ENCODE data around the gene PPP1R14B. TPM values are rescaled to one million over a fixed set of nuclear protein-coding genes. Genes with fewer than 3 reads are reported as not detected.

The PPP1R14B gene
- polyA plus RNA-seq, 1 experiment: 119 TPM

DNA sequence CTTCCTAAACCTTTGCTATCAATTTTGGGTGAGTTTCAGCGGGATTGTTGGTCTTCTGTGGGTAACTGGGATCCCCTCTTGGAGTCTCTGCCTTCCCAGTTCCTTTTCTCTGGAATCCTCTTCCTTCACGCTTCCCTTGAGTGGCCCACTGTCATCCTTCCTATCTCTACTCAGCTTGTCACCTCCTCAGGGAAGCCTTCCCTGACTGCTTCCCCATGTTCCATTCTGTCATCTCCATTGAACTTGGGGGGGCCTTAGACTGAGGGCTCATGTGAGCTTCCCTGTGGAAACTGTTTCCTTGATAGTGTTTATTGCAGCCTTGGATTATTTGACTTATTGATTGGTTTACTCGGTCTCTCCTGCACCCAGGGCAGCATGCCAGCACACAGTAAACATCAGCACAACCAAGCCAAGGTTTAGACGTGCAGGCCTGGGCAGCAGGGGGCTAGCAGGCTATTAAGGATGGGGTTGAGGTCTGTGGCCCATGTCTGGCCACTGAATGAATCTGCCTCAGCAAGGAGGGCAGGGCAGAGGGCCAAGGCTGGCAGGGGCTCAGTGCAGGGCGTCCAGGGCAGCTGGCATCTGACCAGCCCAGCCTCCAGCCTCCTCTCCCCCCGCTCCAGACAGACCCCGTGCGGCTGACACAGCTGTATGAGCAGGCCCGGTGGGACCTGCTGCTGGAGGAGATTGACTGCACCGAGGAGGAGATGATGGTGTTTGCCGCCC, 28.0 kb downstream of the PPP1R14B start:
- POLR2A ChIA-PET: interaction anchor here (0.8 kb wide), 1 partner anchor 8 kb away, joined by 3 read pairs; no protein-coding TSS in a partner anchor
- TF ChIP-seq, protein P1, sequence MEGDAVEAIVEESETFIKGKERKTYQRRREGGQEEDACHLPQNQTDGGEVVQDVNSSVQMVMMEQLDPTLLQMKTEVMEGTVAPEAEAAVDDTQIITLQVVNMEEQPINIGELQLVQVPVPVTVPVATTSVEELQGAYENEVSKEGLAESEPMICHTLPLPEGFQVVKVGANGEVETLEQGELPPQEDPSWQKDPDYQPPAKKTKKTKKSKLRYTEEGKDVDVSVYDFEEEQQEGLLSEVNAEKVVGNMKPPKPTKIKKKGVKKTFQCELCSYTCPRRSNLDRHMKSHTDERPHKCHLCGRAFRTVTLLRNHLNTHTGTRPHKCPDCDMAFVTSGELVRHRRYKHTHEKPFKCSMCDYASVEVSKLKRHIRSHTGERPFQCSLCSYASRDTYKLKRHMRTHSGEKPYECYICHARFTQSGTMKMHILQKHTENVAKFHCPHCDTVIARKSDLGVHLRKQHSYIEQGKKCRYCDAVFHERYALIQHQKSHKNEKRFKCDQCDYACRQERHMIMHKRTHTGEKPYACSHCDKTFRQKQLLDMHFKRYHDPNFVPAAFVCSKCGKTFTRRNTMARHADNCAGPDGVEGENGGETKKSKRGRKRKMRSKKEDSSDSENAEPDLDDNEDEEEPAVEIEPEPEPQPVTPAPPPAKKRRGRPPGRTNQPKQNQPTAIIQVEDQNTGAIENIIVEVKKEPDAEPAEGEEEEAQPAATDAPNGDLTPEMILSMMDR (IDR thresholded peaks at IDR 0.05; ENCODE audit: low read depth, low read length): no peak
- CTCF ChIA-PET: interaction anchor here (1.0 kb wide), 1 partner anchor 85 kb away, joined by 3 read pairs; no protein-coding TSS in a partner anchor
- Histone ChIP-seq H3K27ac (ENCODE audit: low read depth, low read length) (no peak overlapping the region), H3K9me3 (ENCODE audit: control insufficient read depth, insufficient read depth, low read length) (no peaks in the 10 kb centered on the region), H3K4me3 (ENCODE audit: low read depth, low read length) (no peak overlapping the region), H3K27me3 (ENCODE audit: control insufficient read depth, insufficient read depth, low read length) (no peaks in the 10 kb centered on the region)
- DNase-seq (ENCODE audit: low read depth, low spot score): no peak

DNA sequence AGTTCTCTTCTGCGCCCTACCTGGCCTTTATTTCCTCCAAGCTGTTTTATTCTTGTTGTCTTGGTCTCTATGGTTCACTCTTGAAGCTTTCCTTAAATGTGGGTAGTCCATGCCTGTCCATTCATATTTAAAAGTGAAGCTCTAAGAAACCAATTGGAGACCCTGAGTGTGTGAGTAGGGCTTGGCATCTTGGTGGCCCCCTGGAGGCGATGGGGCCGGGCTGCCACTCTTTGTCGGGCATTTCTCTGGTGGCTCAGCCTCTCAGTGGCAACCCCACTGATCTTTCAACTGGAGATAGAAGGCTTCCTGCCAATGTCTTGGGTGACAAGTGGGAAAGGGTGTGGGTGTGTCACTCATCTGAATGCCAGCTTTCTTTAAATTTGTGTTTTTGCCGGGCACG, 29.9 kb downstream of the PPP1R14B start:
- CTCF ChIA-PET: interaction anchor here (6.1 kb wide), 1 partner anchor 12 kb away, joined by 34 read pairs; no protein-coding TSS in a partner anchor
- POLR2A ChIA-PET: interaction anchor here (0.7 to 0.9 kb wide), 2 partner anchors 8 to 9 kb away, joined by 3 to 6 read pairs; no protein-coding TSS in a partner anchor

DNA sequence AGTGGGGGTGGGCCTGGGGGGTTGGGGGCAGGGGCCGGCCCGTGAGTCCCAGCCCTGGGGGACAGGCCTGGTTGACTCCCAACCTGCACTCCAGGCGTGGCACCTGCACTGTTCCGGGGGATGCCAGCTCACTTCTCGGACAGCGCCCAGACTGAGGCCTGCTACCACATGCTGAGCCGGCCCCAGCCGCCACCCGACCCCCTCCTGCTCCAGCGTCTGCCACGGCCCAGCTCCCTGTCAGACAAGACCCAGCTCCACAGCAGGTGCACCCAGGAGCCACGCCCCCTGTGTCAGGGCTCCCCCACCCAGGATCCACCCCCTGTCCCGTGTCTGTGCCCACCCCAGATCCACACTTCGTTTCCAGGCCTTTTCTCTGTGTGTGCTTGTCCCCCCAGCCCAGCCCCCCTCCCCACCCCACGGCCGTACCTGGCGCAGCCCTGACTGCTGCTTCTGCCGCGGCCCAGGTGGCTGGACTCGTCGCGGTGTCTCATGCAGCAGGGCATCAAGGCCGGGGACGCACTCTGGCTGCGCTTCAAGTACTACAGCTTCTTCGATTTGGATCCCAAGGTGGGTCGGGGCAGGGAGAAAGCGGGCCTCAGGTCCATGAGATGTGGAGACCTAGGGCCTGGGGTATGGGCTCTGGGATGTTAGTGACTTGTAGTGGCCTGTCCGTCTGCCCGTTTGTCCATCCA, 35.4 kb downstream of the PPP1R14B start:
- H3K4me3 ChIP-seq (ENCODE audit: low read depth, low read length): no peak overlapping the region
- no peaks in the 10 kb centered on the region; the same call in 1 of the 2 replicates for H3K9me3 ChIP-seq (ENCODE audit: control insufficient read depth, insufficient read depth, low read length)
- ChIA-PET POLR2A (interaction anchor here (2.3 kb wide), 1 partner anchor 12 kb away, joined by 6 read pairs; no protein-coding TSS in a partner anchor), CTCF (interaction anchor here (1.0 to 1.3 kb wide), 2 partner anchors 92 to 93 kb away, joined by 3 to 4 read pairs; no protein-coding TSS in a partner anchor)
- TF ChIP-seq, protein P1 (IDR thresholded peaks at IDR 0.05; ENCODE audit: low read depth, low read length): no peak
- no peak for DNase-seq (ENCODE audit: low read depth, low spot score)
- no peak overlapping the region for H3K27ac ChIP-seq (ENCODE audit: low read depth, low read length)
- no peaks in the 10 kb centered on the region for H3K27me3 ChIP-seq (ENCODE audit: control insufficient read depth, insufficient read depth, low read length)

More for the DNA sequence above, 29.9 kb downstream of the PPP1R14B start:
- Histone ChIP-seq H3K9me3 (ENCODE audit: control insufficient read depth, insufficient read depth, low read length) (no peaks in the 10 kb centered on the region), H3K4me3 (ENCODE audit: low read depth, low read length) (no peak overlapping the region), H3K27me3 (ENCODE audit: control insufficient read depth, insufficient read depth, low read length) (no peaks in the 10 kb centered on the region), H3K27ac (ENCODE audit: low read depth, low read length) (no peak overlapping the region)
- TF ChIP-seq, protein P1 (IDR thresholded peaks at IDR 0.05; ENCODE audit: low read depth, low read length): no peak
- no peak for DNase-seq (ENCODE audit: low read depth, low spot score)

DNA sequence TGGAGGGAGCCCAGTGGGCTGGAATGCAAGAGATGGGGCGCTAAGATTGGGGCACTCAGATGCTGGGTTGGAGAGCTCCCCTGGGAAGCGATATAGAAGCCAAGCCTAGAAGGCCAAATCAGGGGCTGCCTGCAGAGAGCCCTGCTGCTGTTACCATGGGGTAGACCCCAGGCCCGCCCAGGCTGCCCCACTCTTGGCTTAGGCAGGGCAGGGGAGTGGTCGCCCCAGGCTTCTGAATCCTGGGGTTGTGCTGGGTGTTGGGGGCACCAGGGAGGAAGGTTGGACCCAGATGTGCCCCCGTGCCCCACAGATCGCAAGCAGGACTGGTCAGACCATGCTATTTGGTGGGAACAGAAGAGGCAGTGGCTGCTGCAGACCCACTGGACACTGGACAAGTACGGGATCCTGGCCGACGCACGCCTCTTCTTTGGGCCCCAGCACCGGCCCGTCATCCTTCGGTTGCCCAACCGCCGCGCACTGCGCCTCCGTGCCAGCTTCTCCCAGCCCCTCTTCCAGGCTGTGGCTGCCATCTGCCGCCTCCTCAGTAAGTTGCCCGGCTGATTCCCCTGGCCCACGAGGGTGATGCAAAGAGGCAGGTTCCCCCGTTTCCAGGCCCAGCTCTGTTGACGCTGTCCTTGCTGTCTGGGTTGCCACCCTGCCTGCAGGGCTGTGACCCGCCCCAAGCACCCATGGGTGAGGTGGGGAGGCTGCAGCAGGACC, 36.3 kb downstream of the PPP1R14B start:
- DNase-seq (ENCODE audit: low read depth, low spot score): no peak
- H3K27ac ChIP-seq (ENCODE audit: low read depth, low read length): no peak overlapping the region
- TF ChIP-seq, protein P1 (IDR thresholded peaks at IDR 0.05; ENCODE audit: low read depth, low read length): no peak
- CTCF ChIA-PET: no interaction called here
- no peaks in the 10 kb centered on the region for H3K27me3 ChIP-seq (ENCODE audit: control insufficient read depth, insufficient read depth, low read length)
- no peak overlapping the region for H3K4me3 ChIP-seq (ENCODE audit: low read depth, low read length)
- H3K9me3 ChIP-seq (ENCODE audit: control insufficient read depth, insufficient read depth, low read length): no peaks in the 10 kb centered on the region; the same call in 1 of the 2 replicates
- POLR2A ChIA-PET: interaction anchor here (0.9 to 2.3 kb wide), 2 partner anchors 10 to 13 kb away, joined by 3 to 6 read pairs; no protein-coding TSS in a partner anchor

Data from AG04450 (cell line).